Measurements from ENCODE around the gene RAB3IP. TPM values are rescaled to one million over a fixed set of nuclear protein-coding genes. Genes with fewer than 3 reads are reported as not detected.
"Not testable (repeated sequence)": the region's sequence is repeated elsewhere in the genome, so short reads cannot be mapped to it uniquely, and the experiment has no call there.

The RAB3IP gene
- total and polyA plus RNA-seq, 11 donors: 19.7 to 37.5 (median 32.6) TPM

- peaks cover 0 to 38% (median 15%) of the 10 kb centered on the region in 12 donors for H3K9me3 ChIP-seq
- TF ChIP-seq, protein P1, sequence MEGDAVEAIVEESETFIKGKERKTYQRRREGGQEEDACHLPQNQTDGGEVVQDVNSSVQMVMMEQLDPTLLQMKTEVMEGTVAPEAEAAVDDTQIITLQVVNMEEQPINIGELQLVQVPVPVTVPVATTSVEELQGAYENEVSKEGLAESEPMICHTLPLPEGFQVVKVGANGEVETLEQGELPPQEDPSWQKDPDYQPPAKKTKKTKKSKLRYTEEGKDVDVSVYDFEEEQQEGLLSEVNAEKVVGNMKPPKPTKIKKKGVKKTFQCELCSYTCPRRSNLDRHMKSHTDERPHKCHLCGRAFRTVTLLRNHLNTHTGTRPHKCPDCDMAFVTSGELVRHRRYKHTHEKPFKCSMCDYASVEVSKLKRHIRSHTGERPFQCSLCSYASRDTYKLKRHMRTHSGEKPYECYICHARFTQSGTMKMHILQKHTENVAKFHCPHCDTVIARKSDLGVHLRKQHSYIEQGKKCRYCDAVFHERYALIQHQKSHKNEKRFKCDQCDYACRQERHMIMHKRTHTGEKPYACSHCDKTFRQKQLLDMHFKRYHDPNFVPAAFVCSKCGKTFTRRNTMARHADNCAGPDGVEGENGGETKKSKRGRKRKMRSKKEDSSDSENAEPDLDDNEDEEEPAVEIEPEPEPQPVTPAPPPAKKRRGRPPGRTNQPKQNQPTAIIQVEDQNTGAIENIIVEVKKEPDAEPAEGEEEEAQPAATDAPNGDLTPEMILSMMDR (IDR thresholded peaks at IDR 0.05): no peak
- no peak for TF ChIP-seq POLR2A (IDR thresholded peaks at IDR 0.05)
- H3K27me3 ChIP-seq: no peaks in the 10 kb centered on the region
- DNase-seq (no peak), ATAC-seq (no peak)
- intact Hi-C loops (cut with DNase I): no loop called here
- H3K27ac ChIP-seq: no peak overlapping the region
- no peak overlapping the region for H3K4me3 ChIP-seq
- no peaks in the 10 kb centered on the region for H3K4me1 ChIP-seq
- H3K36me3 ChIP-seq: peaks cover 0 to 6% (median 0%) of the 10 kb centered on the region in 9 donors
These were observed 50.7 kb downstream of the RAB3IP start for GRCh38 chr12:69789351-69789750.

GRCh38 chr12:69792533-69792932 is 53.9 kb downstream of the RAB3IP start:
- intact Hi-C loops (cut with DNase I): no loop called here
- 75 to 85% (median 80%) methylated on average over 2 of the region's 2 CpGs for WGBS, 4 donors

DNA sequence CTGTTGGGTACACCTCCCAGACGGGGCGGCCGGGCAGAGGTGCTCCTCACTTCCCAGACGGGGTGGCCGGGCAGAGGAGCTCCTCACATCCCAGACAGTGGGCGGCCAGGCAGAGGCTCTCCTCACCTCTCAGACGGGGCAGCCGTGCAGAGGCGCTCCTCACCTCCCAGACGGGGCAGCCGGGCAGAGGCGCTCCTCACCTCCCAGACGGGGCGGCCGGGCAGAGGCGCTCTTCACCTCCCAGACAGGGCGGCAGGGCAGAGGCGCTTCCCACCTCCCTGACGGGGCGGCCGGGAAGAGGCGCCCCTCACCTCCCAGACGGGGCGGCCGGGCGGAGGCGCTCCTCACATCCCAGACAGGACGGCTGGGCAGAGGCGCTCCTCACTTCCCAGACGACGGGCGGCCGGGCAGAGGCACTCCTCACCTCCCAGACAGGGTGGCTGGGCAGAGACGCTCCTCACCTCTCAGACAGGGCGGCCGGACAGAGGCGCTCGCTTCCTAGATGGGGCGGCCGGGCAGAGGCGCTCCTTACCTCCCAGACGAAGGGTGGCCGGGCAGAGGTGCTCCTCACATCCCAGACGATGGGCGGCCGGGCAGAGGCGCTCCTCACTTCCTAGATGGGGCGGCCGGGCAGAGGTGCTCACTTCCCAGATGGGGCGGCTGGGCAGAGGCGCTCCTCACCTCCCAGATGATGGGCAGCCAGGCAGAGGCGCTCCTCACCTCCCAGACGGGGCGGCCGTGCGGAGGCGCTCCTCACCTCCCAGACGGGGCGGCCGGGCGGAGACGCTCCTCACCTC is 68.6 kb downstream of the RAB3IP start:
- H3K27me3 ChIP-seq; H3K9me3 ChIP-seq; H3K27ac ChIP-seq; H3K36me3 ChIP-seq; H3K4me3 ChIP-seq; H3K4me1 ChIP-seq; intact Hi-C loops (cut with DNase I); ATAC-seq: not testable (repeated sequence)
- WGBS, 4 donors: 94 to 96% (median 96%) methylated on average over 40 to 62 of the region's 62 CpGs
- DNase-seq: peak in 1 of 5 donors; percentile 56

More at GRCh38 chr12:69792533-69792932, 53.9 kb downstream of the RAB3IP start:
- ATAC-seq (no peak), DNase-seq (no peak)
- no peaks in the 10 kb centered on the region for H3K4me1 ChIP-seq
- peaks cover 0 to 20% (median 6%) of the 10 kb centered on the region in 9 donors for H3K36me3 ChIP-seq
- peaks cover 0 to 38% (median 15%) of the 10 kb centered on the region in 12 donors for H3K9me3 ChIP-seq
- TF ChIP-seq, protein P1 (IDR thresholded peaks at IDR 0.05): no peak
- no peak for TF ChIP-seq POLR2A (IDR thresholded peaks at IDR 0.05)
- H3K4me3 ChIP-seq: no peak overlapping the region
- H3K27me3 ChIP-seq: no peaks in the 10 kb centered on the region
- H3K27ac ChIP-seq: no peak overlapping the region

DNA sequence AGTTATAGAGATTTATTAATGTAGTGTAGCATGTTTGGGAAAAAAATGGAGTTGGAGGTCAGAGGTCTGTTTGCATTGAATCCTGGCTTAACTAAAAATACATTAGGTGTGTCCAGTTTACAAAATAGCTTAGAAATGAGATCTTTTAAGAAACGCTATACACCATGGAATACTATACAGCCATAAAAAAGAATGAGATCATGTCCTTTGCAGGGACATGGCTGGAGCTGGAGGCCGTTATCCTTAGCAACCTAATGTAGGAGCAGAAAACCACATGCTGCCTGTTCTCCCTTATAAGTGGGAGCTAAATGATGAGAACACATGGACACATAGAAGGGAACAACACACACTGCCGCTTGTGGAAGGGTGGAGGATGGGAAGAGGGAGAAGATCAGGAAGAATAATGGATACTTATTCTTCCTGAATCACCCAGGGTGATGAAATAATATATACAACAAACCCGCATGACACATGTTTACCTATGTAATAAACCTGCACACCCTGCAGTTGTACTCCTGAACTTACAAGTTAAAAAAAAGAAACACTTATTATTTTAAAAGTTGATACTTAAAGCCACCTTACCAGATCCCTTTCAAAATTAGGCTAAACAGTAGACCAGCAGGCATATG is 72.3 kb downstream of the RAB3IP start:
- no peaks in the 10 kb centered on the region for H3K27me3 ChIP-seq
- H3K4me1 ChIP-seq: no peaks in the 10 kb centered on the region
- TF ChIP-seq, protein P1 (IDR thresholded peaks at IDR 0.05): no peak
- no peak for TF ChIP-seq POLR2A (IDR thresholded peaks at IDR 0.05)
- peaks cover 0 to 7% (median under 1%) of the 10 kb centered on the region in 9 donors for H3K36me3 ChIP-seq
- H3K27ac ChIP-seq: no peak overlapping the region
- intact Hi-C loops (cut with DNase I): no loop called here
- no peak for ATAC-seq
- no peak overlapping the region for H3K4me3 ChIP-seq
- H3K9me3 ChIP-seq: peaks cover 0 to 8% (median 0%) of the 10 kb centered on the region in 12 donors
- DNase-seq: no peak
- WGBS, 4 donors: 66 to 94% (median 71%) methylated on average over 4 of the region's 4 CpGs

Measured in heart left ventricle (tissue), 16 donors.